IMR-90 (cell line): ENCODE results near the gene SVIL. TPM values are rescaled to one million over a fixed set of nuclear protein-coding genes. Genes with fewer than 3 reads are reported as not detected.

Experiments used
- ATAC-seq: fragments of 200-7000 bp; cut with Tn5 transposase; 2 replicates; pipeline ENCODE4 v1.9.1; 2020; ENCODE audit warnings: low read depth, mild to moderate bottlenecking, moderate library complexity
- BruUV-seq: library from RNA; stranded (reverse); fragments of 400-500 nt; replicated peaks from 2 replicates; lab custom pipeline; 2021; lab: Mats Ljungman, UMichigan
- CTCF ChIA-PET: fragments of 300-600 bp; formaldehyde crosslinking; extraction: SDS; loops from one replicate; lab custom pipeline; 2021; ENCODE audit warnings: antibody characterized with exemption; lab: Yijun Ruan, JAX
- POLR2A ChIA-PET: fragments of 300-600 bp; sonication (Branson Sonifier 250); formaldehyde crosslinking; loops from one replicate; lab custom pipeline; 2022; ENCODE audit warnings: antibody characterized with exemption; ENCODE audit not compliant: unreplicated experiment; lab: Charles Lee
- DNase-seq: peaks from one replicate; pipeline ENCODE4 v3.0.0; 2013
- H2AFZ ChIP-seq: replicated peaks from 2 replicates; pipeline ENCODE3; 2013; ENCODE audit warnings: low read length, mild to moderate bottlenecking; ENCODE audit not compliant: poor library complexity
- H2AK5ac ChIP-seq: 2 replicates; pipeline ENCODE4 v1.6.1; 2013; ENCODE audit warnings: low read depth, low read length, inconsistent platforms
- H2AK9ac ChIP-seq: replicated peaks from 2 replicates; pipeline ENCODE3; 2013; ENCODE audit warnings: mild to moderate bottlenecking, low read depth, low read length, moderate library complexity; ENCODE audit not compliant: poor library complexity
- H2BK120ac ChIP-seq: 2 replicates; pipeline ENCODE4 v1.6.1; 2013; ENCODE audit warnings: low read depth, low read length, inconsistent platforms
- H2BK15ac ChIP-seq: 3 replicates; pipeline ENCODE4 v1.6.1; 2013; ENCODE audit warnings: low read depth, low read length, inconsistent platforms
- H2BK20ac ChIP-seq: 2 replicates; pipeline ENCODE4 v1.6.1; 2013; ENCODE audit warnings: low read depth, mild to moderate bottlenecking, inconsistent platforms, low read length, moderate library complexity
- H2BK5ac ChIP-seq: 2 replicates; pipeline ENCODE4 v1.6.1; 2013; ENCODE audit warnings: mild to moderate bottlenecking, low read depth, low read length, inconsistent platforms; ENCODE audit not compliant: poor library complexity, severe bottlenecking
- H3K14ac ChIP-seq: replicated peaks from 2 replicates; pipeline ENCODE4 v1.6.1; 2013; ENCODE audit warnings: low read depth, low read length, inconsistent platforms
- H3K18ac ChIP-seq: 2 replicates; pipeline ENCODE4 v1.6.1; 2013; ENCODE audit warnings: low read depth, low read length, control low read depth
- H3K23ac ChIP-seq: 2 replicates; pipeline ENCODE4 v1.6.1; 2013; ENCODE audit warnings: low read depth, low read length, inconsistent platforms
- H3K27ac ChIP-seq: 2 replicates; pipeline ENCODE4 v1.5.1; 2013; ENCODE audit warnings: mild to moderate bottlenecking, control low read depth, low read length; ENCODE audit not compliant: insufficient read depth
- H3K27me3 ChIP-seq: 2 replicates; pipeline ENCODE4 v1.6.1; 2013; ENCODE audit warnings: low read length; ENCODE audit not compliant: control insufficient read depth, insufficient read depth
- H3K36me3 ChIP-seq: 2 replicates; pipeline ENCODE4 v1.6.1; 2013; ENCODE audit warnings: low read length, mixed read lengths; ENCODE audit not compliant: control insufficient read depth, insufficient read depth
- H3K4ac ChIP-seq: 2 replicates; pipeline ENCODE4 v1.6.1; 2013; ENCODE audit warnings: low read depth, low read length, inconsistent platforms
- H3K4me1 ChIP-seq: 2 replicates; pipeline ENCODE4 v1.6.1; 2013; ENCODE audit warnings: low read length, mixed read lengths; ENCODE audit not compliant: control insufficient read depth, insufficient read depth
- H3K4me2 ChIP-seq: 2 replicates; pipeline ENCODE4 v1.6.1; 2013; ENCODE audit warnings: low read depth, mild to moderate bottlenecking, control low read depth, low read length, moderate library complexity
- H3K4me3 ChIP-seq: 2 replicates; pipeline ENCODE4 v1.5.1; 2013; ENCODE audit warnings: low read depth, mild to moderate bottlenecking, control low read depth, low read length, moderate library complexity; ENCODE audit not compliant: insufficient read depth
- H3K56ac ChIP-seq: 2 replicates; pipeline ENCODE4 v1.6.1; 2013; ENCODE audit warnings: low read length, inconsistent platforms; ENCODE audit not compliant: insufficient read depth; ENCODE audit errors: extremely low read depth
- H3K79me1 ChIP-seq, 2 experiments: 2 replicates each; pipeline ENCODE4 v1.6.1; 2013; ENCODE audit warnings: low read length in 2 of 2, inconsistent platforms in 1 of 2, low read depth in 1 of 2
- H3K9ac ChIP-seq: 2 replicates; pipeline ENCODE4 v1.6.1; 2013; ENCODE audit warnings: low read depth, low read length, control low read depth
- H3K9me1 ChIP-seq: 2 replicates; pipeline ENCODE4 v1.6.1; 2013; ENCODE audit warnings: low read length, inconsistent platforms; ENCODE audit not compliant: insufficient read depth
- H3K9me3 ChIP-seq: 2 replicates; pipeline ENCODE4 v1.6.1; 2013; ENCODE audit warnings: low read length; ENCODE audit not compliant: control insufficient read depth, insufficient read depth
- H4K20me1 ChIP-seq: 2 replicates; pipeline ENCODE4 v1.6.1; 2013; ENCODE audit warnings: low read length, inconsistent platforms; ENCODE audit not compliant: insufficient read depth
- H4K5ac ChIP-seq: 2 replicates; pipeline ENCODE4 v1.6.1; 2013; ENCODE audit warnings: mild to moderate bottlenecking, low read depth, low read length, control low read depth
- H4K8ac ChIP-seq, 2 experiments: 2 replicates each; pipeline ENCODE4 v1.6.1; 2013; ENCODE audit warnings: low read depth in 2 of 2, low read length in 2 of 2, control low read depth in 1 of 2, inconsistent platforms in 1 of 2
- H4K91ac ChIP-seq: 2 replicates; pipeline ENCODE4 v1.6.1; 2013; ENCODE audit warnings: low read depth, low read length, inconsistent platforms; ENCODE audit not compliant: insufficient read depth
- BHLHE40 ChIP-seq: fragments of 150-350 bp; IDR thresholded peaks from 2 replicates; pipeline ENCODE4 v1.6.1; 2016; ENCODE audit warnings: mild to moderate bottlenecking, low read depth, low read length
- CEBPB ChIP-seq: IDR thresholded peaks from 2 replicates; pipeline ENCODE4 v1.6.1; 2012; ENCODE audit warnings: low read depth, low read length, improper control_type of control experiment
- CHD1 ChIP-seq: IDR thresholded peaks from 2 replicates; pipeline ENCODE4 v1.6.1; 2012; ENCODE audit warnings: low read depth, low read length, improper control_type of control experiment
- CTCF ChIP-seq: conservative IDR thresholded peaks from 2 replicates; pipeline ENCODE4 v1.5.1; 2012; ENCODE audit warnings: mild to moderate bottlenecking, low read depth, low read length, improper control_type of control experiment
- ELK1 ChIP-seq: fragments of 150-350 bp; IDR thresholded peaks from 2 replicates; pipeline ENCODE4 v1.6.1; 2016; ENCODE audit warnings: low read depth, mild to moderate bottlenecking, low read length, moderate library complexity, borderline replicate concordance
- FOS ChIP-seq: fragments of 150-350 bp; IDR thresholded peaks from 2 replicates; pipeline ENCODE4 v1.6.1; 2016; ENCODE audit warnings: low read depth, low read length
- MAZ ChIP-seq: IDR thresholded peaks from 2 replicates; pipeline ENCODE4 v1.6.1; 2012; ENCODE audit warnings: low read depth, mild to moderate bottlenecking, low read length, improper control_type of control experiment, moderate library complexity, borderline replicate concordance
- MXI1 ChIP-seq: IDR thresholded peaks from 2 replicates; pipeline ENCODE4 v1.6.1; 2012; ENCODE audit warnings: low read depth, mild to moderate bottlenecking, low read length, moderate library complexity, borderline replicate concordance
- NFE2L2 ChIP-seq: fragments of 150-350 bp; IDR thresholded peaks from 2 replicates; pipeline ENCODE4 v1.6.1; 2016; ENCODE audit warnings: low read depth, mild to moderate bottlenecking, low read length
- POLR2A ChIP-seq: IDR thresholded peaks from 2 replicates; pipeline ENCODE4 v1.6.1; 2012; ENCODE audit warnings: mild to moderate bottlenecking, low read depth, low read length
- RAD21 ChIP-seq: IDR thresholded peaks from 2 replicates; pipeline ENCODE4 v1.6.1; 2012; ENCODE audit warnings: low read length, improper control_type of control experiment
- RCOR1 ChIP-seq: IDR thresholded peaks from 2 replicates; pipeline ENCODE4 v1.6.1; 2012; ENCODE audit warnings: mild to moderate bottlenecking, low read length, improper control_type of control experiment; ENCODE audit not compliant: insufficient replicate concordance
- SMC3 ChIP-seq: fragments of 150-350 bp; IDR thresholded peaks from 2 replicates; pipeline ENCODE4 v1.6.1; 2016; ENCODE audit warnings: low read depth, mild to moderate bottlenecking, antibody characterized with exemption, low read length, moderate library complexity
- USF2 ChIP-seq: fragments of 150-350 bp; IDR thresholded peaks from 2 replicates; pipeline ENCODE4 v1.6.1; 2017; ENCODE audit warnings: mild to moderate bottlenecking, antibody characterized with exemption, low read length, low read depth
- WGBS, 2 experiments: methylation state at CpG; one replicate each; pipeline versions ENCODE4 v1.1.5 to v1.1.7; 2013; ENCODE audit warnings: missing lambda C conversion rate in 2 of 2; ENCODE audit not compliant: insufficient read length in 1 of 2; ENCODE audit errors: extremely low coverage in 2 of 2; 5-methylcytosine and 5-hydroxymethylcytosine counted together
- dilution Hi-C: fragments of 300-500 bp; cut with HindIII; formaldehyde crosslinking; loops from one replicate; pipeline ENCODE4 v1.14.3; 2018; ENCODE audit warnings: low sequenced_read_pairs; ENCODE audit not compliant: unreplicated experiment
- in situ Hi-C: fragments of 300-500 bp; cut with MboI; formaldehyde crosslinking; loops from 3 replicates; pipeline ENCODE4 v1.14.3; 2019; ENCODE audit warnings: low sequenced_read_pairs, inconsistent platforms, mixed read lengths
- intact Hi-C: fragments of 100-400 bp; cut with micrococcal nuclease; formaldehyde crosslinking; loops from 2 replicates; pipeline ENCODE4 v1.10.0; 2022
- polyA plus RNA-seq, 3 experiments: library from polyadenylated mRNA; depleted of rRNA; stranded (reverse); fragments of >200 nt; gene quantifications; 2 replicates each; pipeline ENCODE4 v1.2.3, GENCODE V29; 2012; ENCODE audit warnings: low replicate concordance in 1 of 3
- total RNA-seq: library from RNA; depleted of rRNA; stranded (reverse); fragments of >200 nt; gene quantifications from 2 replicates; pipeline ENCODE4 v1.2.3, GENCODE V29; 2012

The SVIL gene
- total and polyA plus RNA-seq, 2 of the 4 experiments (the other 2 are of a cell fraction), result 11.5 to 11.6 TPM

GRCh38 chr10:29508554-29509244 lies 126.1 kb downstream of the SVIL start:
- H3K4me2 ChIP-seq, result no peak overlapping the region; the same call in 1 of the 2 replicates
- H2AK5ac ChIP-seq, result peak overlapping the region; percentile 43
- intact Hi-C loops, result no loop called here
- H2BK20ac ChIP-seq, result peak overlapping the region; percentile 72; the same call in 1 of the 2 replicates
- H3K79me1 ChIP-seq, result peaks cover 0 to 14% of the 10 kb centered on the region in 2 experiments; a peak in 2 of 4 replicates
- H3K27ac ChIP-seq, result no peak overlapping the region
- POLR2A ChIA-PET, result no interaction called here
- peak overlapping the region; percentile 25; the same call in 1 of the 2 replicates for H3K4ac ChIP-seq
- H4K91ac ChIP-seq, result 0 out of 2 replicates have a peak overlapping the region, but pooled peaks have one; percentile 32
- ATAC-seq (peak; percentile 25), DNase-seq (no peak)
- no peaks in the 10 kb centered on the region for H3K9me3 ChIP-seq
- H2BK5ac ChIP-seq, result peak overlapping the region; percentile 30
- no peaks in the 10 kb centered on the region; the same call in 1 of the 2 replicates for H4K20me1 ChIP-seq
- dilution Hi-C loops, result no loop called here
- H3K9ac ChIP-seq, result no peak overlapping the region
- H2BK120ac ChIP-seq, result 0 out of 2 replicates have a peak overlapping the region, but pooled peaks have one; percentile 40
- no peak overlapping the region for H2AFZ ChIP-seq
- H2AK9ac ChIP-seq, result no peak overlapping the region
- 0 out of 2 replicates have a peak overlapping the region, but pooled peaks have one; percentile 38 for H3K23ac ChIP-seq
- 86% methylated on average over 2 of the region's 13 CpGs; no CpG with 5 or more reads in 1 of the 2 experiments for WGBS, 2 experiments
- no peak overlapping the region for H3K56ac ChIP-seq
- peaks cover 4% of the 10 kb centered on the region for H3K4me1 ChIP-seq
- H4K8ac ChIP-seq, result no peak overlapping the region
- H2BK15ac ChIP-seq, result no peak overlapping the region; the same call in 2 of the 3 replicates
- H3K9me1 ChIP-seq, result peaks cover 9% of the 10 kb centered on the region
- no peak overlapping the region for H4K5ac ChIP-seq
- H3K18ac ChIP-seq, result no peak overlapping the region
- no peaks in the 10 kb centered on the region for H3K27me3 ChIP-seq
- no peak overlapping the region for H3K4me3 ChIP-seq
- no TSS peak for BruUV-seq
- peak overlapping the region; percentile 94 for H3K14ac ChIP-seq
- peaks cover 8% of the 10 kb centered on the region for H3K36me3 ChIP-seq
- CTCF ChIA-PET, result interaction anchor here (0.8 kb wide), 1 partner anchor 125 kb away, joined by 3 read pairs; no protein-coding TSS in a partner anchor
- in situ Hi-C loops, result no loop called here
- no peak for TF ChIP-seq RAD21
- TF ChIP-seq MXI1, result no peak
- TF ChIP-seq BHLHE40, result no peak
- TF ChIP-seq SMC3, result no peak
- TF ChIP-seq CEBPB, result no peak
- TF ChIP-seq ELK1, result no peak
- TF ChIP-seq MAZ, result no peak
- no peak for TF ChIP-seq FOS
- no peak for TF ChIP-seq POLR2A
- TF ChIP-seq NFE2L2, result no peak
- no peak for TF ChIP-seq USF2
- TF ChIP-seq CTCF, result no peak
- TF ChIP-seq RCOR1, result no peak
- no peak for TF ChIP-seq CHD1
